K562 (cell line): Measurements from ENCODE around the gene C10orf90. TPM values are rescaled to one million over a fixed set of nuclear protein-coding genes. Genes with fewer than 3 reads are reported as not detected.

Experiments
- ATAC-seq: fragments of 200-7000 bp; cut with Tn5 transposase; 3 replicates; pipeline ENCODE4 v1.9.1; 2020; ENCODE audit warnings: moderate library complexity
- BruUV-seq: library from RNA; stranded (reverse); fragments of 400-500 nt; replicated peaks from 2 replicates; lab custom pipeline; 2021; lab: Mats Ljungman, UMichigan
- CTCF ChIA-PET: fragments of 300-600 bp; formaldehyde crosslinking; extraction: SDS; loops from one replicate; lab custom pipeline; 2021; ENCODE audit warnings: low intra/inter-chr PET ratio; lab: Yijun Ruan, JAX
- POLR2A ChIA-PET: fragments of 300-600, 350-650 bp; sonication (Branson Sonifier 250); formaldehyde crosslinking; extraction: SDS; loops from one replicate; lab custom pipeline; 2021; ENCODE audit warnings: antibody characterized with exemption, inconsistent platforms; lab: Yijun Ruan, JAX
- DNase-seq, 4 experiments: peaks; one replicate each; pipeline versions ENCODE4 v3.0.0 to v3.0.0-alpha.2; 2011 to 2018; ENCODE audit warnings: low spot score in 3 of 4, mixed read lengths in 3 of 4; ENCODE audit errors: extremely low read depth in 1 of 4
- FAIRE-seq: peaks from 2 replicates; lab custom pipeline; 2011; peaks lifted over from hg19 to GRCh38; lab: Jason Lieb, UNC
- H2AFZ ChIP-seq: 2 replicates; pipeline ENCODE4 v1.6.0; 2011; ENCODE audit warnings: low read depth, low read length, control low read depth, inconsistent platforms
- H3K27ac ChIP-seq: fragments of 200-600 bp; 3 replicates; pipeline ENCODE4 v1.8.0; 2011; ENCODE audit warnings: low read depth, mild to moderate bottlenecking, control low read depth, inconsistent platforms, low read length, moderate library complexity, mixed read lengths; ENCODE audit errors: extremely low read depth
- H3K27me3 ChIP-seq, 2 experiments: fragments of 300-600 bp in 1 of 2; 2 replicates in 1 of 2; 3 replicates in 1 of 2; pipeline versions ENCODE4 v1.6.0 to v1.8.0; 2011; ENCODE audit warnings: inconsistent platforms in 2 of 2, low read length in 2 of 2, mild to moderate bottlenecking in 1 of 2, mixed read lengths in 1 of 2, moderate library complexity in 1 of 2; ENCODE audit not compliant: control insufficient read depth in 2 of 2, insufficient read depth in 2 of 2
- H3K36me3 ChIP-seq: fragments of 300-600 bp; 3 replicates; pipeline ENCODE4 v1.8.0; 2011; ENCODE audit warnings: mild to moderate bottlenecking, low read length, inconsistent platforms; ENCODE audit not compliant: control insufficient read depth, insufficient read depth
- H3K4me1 ChIP-seq, 2 experiments: fragments of 200-600 bp in 1 of 2; replicated peaks in 1 of 2; 2 replicates in 1 of 2; 3 replicates in 1 of 2; pipeline versions ENCODE4 v1.5.1 to v1.8.0; 2011; ENCODE audit warnings: inconsistent platforms in 2 of 2, low read length in 2 of 2, mild to moderate bottlenecking in 1 of 2, mixed read lengths in 1 of 2, moderate library complexity in 1 of 2; ENCODE audit not compliant: control insufficient read depth in 2 of 2, insufficient read depth in 2 of 2
- H3K4me2 ChIP-seq: 2 replicates; pipeline ENCODE4 v1.6.1; 2011; ENCODE audit warnings: low read length, control low read depth, inconsistent platforms, mixed read lengths; ENCODE audit not compliant: insufficient read depth
- H3K4me3 ChIP-seq: fragments of 200-600 bp; sonication (generic), shearing (Covaris generic); 2 replicates; pipeline ENCODE4 v1.5.1; 2016; ENCODE audit warnings: control low read depth, inconsistent platforms
- H3K79me2 ChIP-seq: fragments of 200-600 bp; 3 replicates; pipeline ENCODE4 v1.8.0; 2011; ENCODE audit warnings: low read length, inconsistent platforms; ENCODE audit not compliant: control insufficient read depth, insufficient read depth
- H3K9ac ChIP-seq, 2 experiments: 2 replicates each; pipeline versions ENCODE4 v1.6.0 to v1.6.1; 2011; ENCODE audit warnings: low read depth in 2 of 2, low read length in 2 of 2, control low read depth in 1 of 2, inconsistent platforms in 1 of 2, mild to moderate bottlenecking in 1 of 2, mixed read lengths in 1 of 2; ENCODE audit not compliant: insufficient read depth in 1 of 2
- H3K9me1 ChIP-seq: one replicate; pipeline ENCODE4 v1.6.0; 2011; ENCODE audit warnings: inconsistent platforms, mild to moderate bottlenecking, low read length, moderate library complexity; ENCODE audit not compliant: control insufficient read depth, insufficient read depth
- H3K9me3 ChIP-seq: replicated peaks from 2 replicates; pipeline ENCODE4 v1.5.1; 2011; ENCODE audit warnings: low read depth, low read length, inconsistent platforms; ENCODE audit not compliant: control insufficient read depth, insufficient read depth
- H4K20me1 ChIP-seq: replicated peaks from 2 replicates; pipeline ENCODE4 v1.6.1; 2011; ENCODE audit warnings: low read length, inconsistent platforms, mixed read lengths; ENCODE audit not compliant: control insufficient read depth, insufficient read depth
- ATF7 ChIP-seq: fragments of 450-650 bp; IDR thresholded peaks from 2 replicates; pipeline ENCODE4 v1.7.1; 2014; ENCODE audit warnings: mild to moderate bottlenecking, moderate library complexity
- CEBPB ChIP-seq: fragments of 450-650 bp; IDR thresholded peaks from 2 replicates; pipeline ENCODE4 v1.6.1; 2016; ENCODE audit warnings: missing genetic modification characterization, missing compliant biosample characterization
- EZH2 ChIP-seq: IDR thresholded peaks from 2 replicates; pipeline ENCODE4 v1.6.1; 2012; ENCODE audit warnings: low read depth, mild to moderate bottlenecking, inconsistent platforms, low read length, borderline replicate concordance
- FOXA1 ChIP-seq: fragments of 450-650 bp; IDR thresholded peaks from 2 replicates; pipeline ENCODE4 v1.6.1; 2016; ENCODE audit warnings: mild to moderate bottlenecking, borderline replicate concordance
- LEF1 ChIP-seq: fragments of 450-650 bp; IDR thresholded peaks from 2 replicates; pipeline ENCODE4 v1.6.1; 2016; ENCODE audit warnings: mild to moderate bottlenecking
- PPARD ChIP-seq: fragments of 250-450 bp; sonication (Bioruptor Pico); IDR thresholded peaks from 2 replicates; pipeline ENCODE4 v1.8.0; 2022; ENCODE audit warnings: inconsistent platforms, mild to moderate bottlenecking, moderate library complexity
- PRDM10 ChIP-seq: fragments of 450-650 bp; IDR thresholded peaks from 2 replicates; pipeline ENCODE4 v1.6.1; 2018; ENCODE audit not compliant: partially characterized antibody
- RCOR1 ChIP-seq, 2 experiments: IDR thresholded peaks; 2 replicates each; pipeline ENCODE4 v1.6.1; 2012; ENCODE audit warnings: low read depth in 2 of 2, low read length in 2 of 2, borderline replicate concordance in 1 of 2, improper control_type of control experiment in 1 of 2
- SNIP1 ChIP-seq: fragments of 450-650 bp; IDR thresholded peaks from 2 replicates; pipeline ENCODE4 v1.7.1; 2017; ENCODE audit warnings: low read depth, mild to moderate bottlenecking
- TCF3 ChIP-seq: sonication (generic); formaldehyde crosslinking; IDR thresholded peaks from 2 replicates; pipeline ENCODE4 v1.4.0; 2020; ENCODE audit warnings: mild to moderate bottlenecking, missing genetic modification reagents
- XRCC4 ChIP-seq: IDR thresholded peaks from one replicate; pipeline ENCODE4 v1.6.1; 2011; ENCODE audit not compliant: insufficient read depth, insufficient read length; ENCODE audit errors: extremely low read depth
- ZSCAN32 ChIP-seq: fragments of 450-650 bp; formaldehyde crosslinking; IDR thresholded peaks from 2 replicates; pipeline ENCODE4 v1.4.0; 2020; ENCODE audit warnings: mild to moderate bottlenecking, moderate library complexity
- WGBS: fragments of 100-300 bp; shearing (Covaris generic); methylation state at CpG from one replicate; pipeline ENCODE4 v1.1.6; 2016; ENCODE audit warnings: low coverage, mixed read lengths; ENCODE audit not compliant: insufficient coverage; ENCODE audit errors: missing lambda C conversion rate; 5-methylcytosine and 5-hydroxymethylcytosine counted together
- in situ Hi-C: fragments of 300-500 bp; cut with MboI; formaldehyde crosslinking; loops from 4 replicates; pipeline ENCODE4 v1.15.0; 2018; ENCODE audit warnings: inconsistent platforms, mixed read lengths
- intact Hi-C: fragments of 100-400 bp; cut with micrococcal nuclease; formaldehyde crosslinking; loops from 2 replicates; pipeline ENCODE4 v1.14.2; 2022
- polyA plus RNA-seq, 8 experiments: library from polyadenylated mRNA; depleted of rRNA in 4 of 8; stranded (reverse) in 5 of 8; unstranded in 3 of 8; fragments of >200 nt; fragmentation: Nextera tagmentation in 2 of 8; fragmentation: Illumina TruSeq in 1 of 8; extraction: Ambion mirVana in 2 of 8; extraction: Trizol in 1 of 8; gene quantifications; 2 replicates each; pipeline versions ENCODE4 v1.2.1 to v1.2.3, GENCODE V29; 2011 to 2014; ENCODE audit warnings: inconsistent platforms in 1 of 8, missing spikeins in 1 of 8
- total RNA-seq, 7 experiments: library from RNA; depleted of rRNA in 6 of 7; stranded (reverse); fragments of >200 nt in 6 of 7; fragmentation: Illumina TruSeq in 2 of 7; extraction: Trizol in 2 of 7; gene quantifications; 2 replicates each; pipeline versions ENCODE4 v1.2.1 to v1.2.3, GENCODE V29; 2011 to 2021; ENCODE audit warnings: low replicate concordance in 1 of 7

Gene C10orf90
- total and polyA plus RNA-seq, 9 of the 15 experiments (the other 6 are each of a cell fraction or from before 2014, with no cell fraction given) = not detected

- Histone ChIP-seq H3K4me2 (no peak overlapping the region), H3K27ac (no peak overlapping the region)
- no peak for TF ChIP-seq EZH2
- TF ChIP-seq FOXA1 = no peak
- TF ChIP-seq CEBPB (tag) = peak; percentile 80
- no peak for TF ChIP-seq PPARD (CRISPR knock-in tag)
- no peak for TF ChIP-seq LEF1
- no peak for TF ChIP-seq XRCC4
- TF ChIP-seq ATF7 = no peak
- TF ChIP-seq, all 486 proteins: peak for 1
- Histone ChIP-seq H3K36me3 (no peaks in the 10 kb centered on the region), H3K79me2 (no peaks in the 10 kb centered on the region), H3K27me3 (no peaks in the 10 kb centered on the region; a peak in 1 of 5 replicates), H4K20me1 (no peaks in the 10 kb centered on the region), H2AFZ (no peak overlapping the region), H3K9me1 (no peaks in the 10 kb centered on the region), H3K9ac (no peak overlapping the region), H3K4me1 (peaks cover 4 to 8% of the 10 kb centered on the region in 2 experiments; a peak in 3 of 5 replicates), H3K4me3 (no peak overlapping the region), H3K9me3 (no peaks in the 10 kb centered on the region)
- WGBS = 0% methylated on average over 2 of the region's 3 CpGs
- no peak for FAIRE-seq
- ChIA-PET POLR2A (interaction anchor here (0.7 kb wide), 1 partner anchor 14 kb away, joined by 3 read pairs; no protein-coding TSS in a partner anchor), CTCF (no interaction called here)
- BruUV-seq = no TSS peak
- in situ Hi-C loops = no loop called here
- no peak for DNase-seq
- intact Hi-C loops = no loop called here
- no peak for ATAC-seq
Observed at GRCh38 chr10:126640401-126640800, 30.1 kb downstream of the C10orf90 start.

- no peak overlapping the region for H3K4me3 ChIP-seq
- H3K4me1 ChIP-seq = peaks cover 4 to 8% of the 10 kb centered on the region in 2 experiments; a peak in 3 of 5 replicates
- no peaks in the 10 kb centered on the region for H3K79me2 ChIP-seq
- CTCF ChIA-PET = no interaction called here
- no peaks in the 10 kb centered on the region for H4K20me1 ChIP-seq
- DNase-seq (peak in 1 of 4 experiments; percentile 27), ATAC-seq (peak; percentile 61), FAIRE-seq (no peak)
- 1% methylated on average over 8 of the region's 9 CpGs for WGBS
- peak overlapping the region; percentile 49; the same call in 1 of the 2 replicates for H3K4me2 ChIP-seq
- no peaks in the 10 kb centered on the region for H3K9me3 ChIP-seq
- no peaks in the 10 kb centered on the region; a peak in 1 of 5 replicates for H3K27me3 ChIP-seq
- H3K9me1 ChIP-seq = no peaks in the 10 kb centered on the region
- in situ Hi-C loops (no loop called here), intact Hi-C loops (no loop called here)
- no peak overlapping the region for H2AFZ ChIP-seq
- POLR2A ChIA-PET = no interaction called here
- H3K36me3 ChIP-seq = no peaks in the 10 kb centered on the region
- H3K27ac ChIP-seq = no peak overlapping the region
- no TSS peak for BruUV-seq
- H3K9ac ChIP-seq = no peak overlapping the region
- TF ChIP-seq ZSCAN32 (CRISPR knock-in tag) (no peak), RCOR1 (IDR thresholded peaks at IDR 0.05; ENCODE audit: borderline replicate concordance in 1 of 2, low read depth in 2 of 2, low read length in 2 of 2) (peak in 1 of 2 experiments; percentile 91; a peak in 2 of 4 replicates), SNIP1 (no peak), PRDM10 (no peak), TCF3 (peak; percentile 39; the same call in 1 of the 2 replicates)
Observed at GRCh38 chr10:126639084-126639483, 31.4 kb downstream of the C10orf90 start.
